Spinal cord (tissue), 10 donors: ENCODE results near the gene MEST. TPM values are rescaled to one million over a fixed set of nuclear protein-coding genes. Genes with fewer than 3 reads are reported as not detected.
"Not testable (repeated sequence)": the region's sequence is repeated elsewhere in the genome, so short reads cannot be mapped to it uniquely, and the experiment has no call there.

Experiments used
- DNase-seq, 6 donors: peaks; one replicate each; pipeline versions ENCODE4 v3.0.0 to v3.0.0-alpha.2; 2013 to 2015; ENCODE audit warnings: low spot score in 6 of 6, low read depth in 4 of 6
- H3K27ac ChIP-seq: one replicate; pipeline ENCODE4 v1.5.1; 2013; ENCODE audit warnings: low read depth, low read length, control low read depth
- H3K27me3 ChIP-seq: one replicate; pipeline ENCODE4 v1.6.1; 2013; ENCODE audit warnings: low read length; ENCODE audit not compliant: control insufficient read depth, insufficient read depth
- H3K36me3 ChIP-seq: one replicate; pipeline ENCODE4 v1.6.1; 2013; ENCODE audit warnings: low read length; ENCODE audit not compliant: control insufficient read depth, insufficient read depth
- H3K4me1 ChIP-seq: one replicate; pipeline ENCODE4 v1.6.1; 2013; ENCODE audit warnings: low read length; ENCODE audit not compliant: control insufficient read depth, insufficient read depth
- H3K4me3 ChIP-seq: one replicate; pipeline ENCODE4 v1.5.1; 2013; ENCODE audit warnings: low read depth, low read length, control low read depth
- H3K9me3 ChIP-seq: one replicate; pipeline ENCODE4 v1.6.1; 2013; ENCODE audit warnings: low read length; ENCODE audit not compliant: control insufficient read depth, insufficient read depth
- WGBS: methylation state at CpG from one replicate; pipeline ENCODE4 v1.1.5; 2013; ENCODE audit warnings: missing lambda C conversion rate; ENCODE audit not compliant: insufficient coverage; 5-methylcytosine and 5-hydroxymethylcytosine counted together
- polyA plus RNA-seq, 2 donors: library from polyadenylated mRNA; unstranded; fragments of 120-200 nt; gene quantifications; one replicate each; pipeline ENCODE4 v1.2.1, GENCODE V29; 2013; ENCODE audit not compliant: insufficient read length in 2 of 2
- total RNA-seq, 2 donors: library from RNA; depleted of rRNA in 1 of 2; stranded (reverse); fragments of 120-200 nt in 1 of 2; fragments of >200 nt in 1 of 2; gene quantifications; one replicate each; pipeline versions ENCODE4 v1.2.3 to v1.2.4, GENCODE V29; 2013 to 2014
- donor health status: healthy.

MEST gene
- total and polyA plus RNA-seq, 4 donors, result 186 to 316 (median 238) TPM

- not testable (repeated sequence) for H3K4me1 ChIP-seq, H3K27me3 ChIP-seq, DNase-seq, H3K9me3 ChIP-seq, H3K4me3 ChIP-seq, H3K27ac ChIP-seq
- no CpG with 5 or more reads among the region's 3 CpGs for WGBS
- peaks cover 19% of the 10 kb centered on the region for H3K36me3 ChIP-seq
These were observed 20.2 kb downstream of the MEST start for GRCh38 chr7:130512038-130512437.

- no peak for DNase-seq
- Histone ChIP-seq H3K9me3 (no peaks in the 10 kb centered on the region), H3K4me3 (no peak overlapping the region), H3K27me3 (no peaks in the 10 kb centered on the region), H3K27ac (no peak overlapping the region), H3K36me3 (peaks cover 16% of the 10 kb centered on the region), H3K4me1 (no peaks in the 10 kb centered on the region)
- 100% methylated on average over 1 of the region's 1 CpG for WGBS
These were observed 21.6 kb downstream of the MEST start for GRCh38 chr7:130513447-130513846.

- Histone ChIP-seq H3K4me1 (no peaks in the 10 kb centered on the region), H3K36me3 (peaks cover 16% of the 10 kb centered on the region)
These were observed 23.6 kb downstream of the MEST start for GRCh38 chr7:130515315-130516040.

GRCh38 chr7:130521258-130521951 is 29.5 kb downstream of the MEST start:
- no peaks in the 10 kb centered on the region for H3K27me3 ChIP-seq
- no peak overlapping the region for H3K4me3 ChIP-seq
- H3K27ac ChIP-seq, result no peak overlapping the region
- 36% methylated on average over 2 of the region's 4 CpGs for WGBS
- H3K4me1 ChIP-seq, result no peaks in the 10 kb centered on the region
- DNase-seq, result peak in 3 of 6 donors; percentile 2 to 28 (median 14)
- peaks cover 22% of the 10 kb centered on the region for H3K36me3 ChIP-seq
- H3K9me3 ChIP-seq, result no peaks in the 10 kb centered on the region

More at GRCh38 chr7:130515315-130516040, 23.6 kb downstream of the MEST start:
- Histone ChIP-seq H3K27me3 (no peaks in the 10 kb centered on the region), H3K27ac (no peak overlapping the region), H3K9me3 (no peaks in the 10 kb centered on the region), H3K4me3 (no peak overlapping the region)
- no peak for DNase-seq
- WGBS, result 38% methylated on average over 1 of the region's 3 CpGs

- not testable (repeated sequence) for H3K4me3 ChIP-seq, H3K9me3 ChIP-seq, DNase-seq, H3K27me3 ChIP-seq, H3K4me1 ChIP-seq, H3K27ac ChIP-seq
- WGBS, result 92% methylated on average over 9 of the region's 17 CpGs
- H3K36me3 ChIP-seq, result peaks cover 33% of the 10 kb centered on the region
These were observed 31.7 kb downstream of the MEST start for GRCh38 chr7:130523519-130524125.

GRCh38 chr7:130524628-130525027 is 32.7 kb downstream of the MEST start:
- Histone ChIP-seq H3K4me1 (no peaks in the 10 kb centered on the region), H3K27ac (no peak overlapping the region), H3K27me3 (no peaks in the 10 kb centered on the region), H3K36me3 (peaks cover 40% of the 10 kb centered on the region), H3K4me3 (no peak overlapping the region), H3K9me3 (no peaks in the 10 kb centered on the region)
- no peak for DNase-seq
- 94% methylated on average over 5 of the region's 5 CpGs for WGBS

GRCh38 chr7:130527752-130528355 is 36.0 kb downstream of the MEST start:
- not testable (repeated sequence) for H3K9me3 ChIP-seq, H3K4me3 ChIP-seq, H3K27me3 ChIP-seq, H3K27ac ChIP-seq, DNase-seq, H3K4me1 ChIP-seq
- WGBS, result 88% methylated on average over 13 of the region's 17 CpGs
- peaks cover 59% of the 10 kb centered on the region for H3K36me3 ChIP-seq

GRCh38 chr7:130529417-130529816 is 37.5 kb downstream of the MEST start:
- peaks cover 58% of the 10 kb centered on the region for H3K36me3 ChIP-seq

GRCh38 chr7:130537894-130538293 is 46.0 kb downstream of the MEST start:
- not testable (repeated sequence) for H3K9me3 ChIP-seq, DNase-seq, H3K4me3 ChIP-seq, H3K27ac ChIP-seq, H3K4me1 ChIP-seq, H3K27me3 ChIP-seq
- peaks cover 38% of the 10 kb centered on the region for H3K36me3 ChIP-seq
- WGBS, result 90% methylated on average over 6 of the region's 6 CpGs

More at GRCh38 chr7:130529417-130529816, 37.5 kb downstream of the MEST start:
- H3K4me3 ChIP-seq, result no peak overlapping the region
- no CpG with 5 or more reads among the region's 2 CpGs for WGBS
- no peak overlapping the region for H3K27ac ChIP-seq
- no peaks in the 10 kb centered on the region for H3K27me3 ChIP-seq
- H3K9me3 ChIP-seq, result no peaks in the 10 kb centered on the region
- no peak for DNase-seq
- H3K4me1 ChIP-seq, result no peaks in the 10 kb centered on the region
